Measurements from ENCODE around the gene BRCA2.

The BRCA2 gene

DNA sequence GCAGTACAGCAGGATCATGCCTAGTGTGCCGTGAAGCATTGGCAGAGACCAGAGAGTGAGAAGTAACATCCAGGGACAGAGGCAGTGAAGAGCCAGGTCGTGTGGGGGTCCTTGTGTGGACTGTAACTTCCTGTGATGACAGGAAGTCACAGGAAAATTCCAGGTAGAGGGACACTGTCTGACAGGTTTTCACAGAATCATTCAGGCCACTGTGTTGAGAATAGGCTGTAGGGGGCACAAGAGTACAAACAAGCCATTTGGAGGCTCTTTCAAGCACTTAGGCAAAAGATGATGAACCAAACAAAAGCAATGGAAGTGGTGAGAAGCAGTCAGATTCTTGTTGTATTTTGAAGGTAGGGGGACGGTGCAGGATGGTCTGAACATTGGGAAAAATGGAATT lies 66.2 kb downstream of the BRCA2 start:
- peak; percentile 30 for DNase-seq (ENCODE audit: low read depth)

DNA sequence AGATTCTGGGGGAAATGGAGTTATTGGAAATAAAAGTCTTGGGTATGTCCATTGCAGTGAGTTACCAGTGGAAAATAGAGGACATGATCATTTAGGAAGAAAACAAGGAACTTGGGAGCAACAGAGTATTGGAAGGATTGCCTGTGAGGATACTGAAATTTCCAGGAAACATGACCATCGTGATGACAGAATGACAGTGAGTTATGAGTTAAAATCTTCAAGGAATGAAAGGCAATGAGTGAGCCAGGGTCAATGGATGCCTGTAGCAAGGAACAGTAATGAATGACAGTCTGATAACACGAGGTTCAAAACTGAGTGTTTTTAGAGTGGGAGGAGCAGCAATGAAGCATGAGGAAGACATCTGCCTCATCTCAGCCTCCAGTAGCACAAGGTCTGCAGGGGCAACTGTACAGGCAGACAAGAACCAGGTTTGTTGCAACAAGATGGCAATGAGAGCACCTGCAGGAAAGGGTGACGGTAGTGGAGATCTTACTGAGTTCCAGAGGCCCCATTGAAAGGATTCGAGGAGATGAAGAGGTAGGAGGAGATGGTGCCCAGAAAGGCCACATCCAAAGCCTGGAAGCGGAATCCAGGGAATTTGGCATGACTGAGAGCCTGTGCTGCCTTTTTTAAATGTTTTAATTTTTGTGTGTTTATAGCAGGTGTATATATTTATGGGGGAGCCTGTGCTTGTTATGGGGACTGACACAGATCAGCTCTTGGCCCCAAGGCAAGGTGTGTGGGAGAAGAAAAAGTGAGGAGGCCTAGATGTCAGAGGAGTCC lies 68.7 kb downstream of the BRCA2 start:
- no peak for DNase-seq (ENCODE audit: low read depth)

DNA sequence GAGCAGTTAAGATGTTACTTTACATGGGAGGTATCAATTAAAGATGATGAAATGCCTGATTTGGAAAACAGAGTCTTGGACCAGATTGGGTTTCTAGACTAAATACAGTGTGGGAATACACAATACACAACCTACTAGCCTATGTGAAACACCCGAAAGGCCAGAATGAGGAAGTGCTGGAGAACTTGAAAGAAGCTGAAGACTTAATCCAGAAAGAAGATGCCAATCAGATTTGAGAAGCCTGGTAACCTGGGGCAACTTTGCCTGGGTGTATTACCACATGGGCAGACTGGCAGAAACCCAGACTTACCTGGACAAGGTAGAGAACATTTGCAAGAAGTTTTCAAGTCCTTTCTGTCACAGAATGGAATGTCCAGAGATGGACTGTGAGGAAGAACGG lies 69.4 kb downstream of the BRCA2 start:
- DNase-seq (ENCODE audit: low read depth) = no peak

- no peak for DNase-seq (ENCODE audit: low read depth)
Observed at GRCh38 chr13:32385410-32385809, 70.1 kb downstream of the BRCA2 start.

GRCh38 chr13:32390048-32390447 lies 74.7 kb downstream of the BRCA2 start:
- DNase-seq (ENCODE audit: low read depth) = no peak

DNA sequence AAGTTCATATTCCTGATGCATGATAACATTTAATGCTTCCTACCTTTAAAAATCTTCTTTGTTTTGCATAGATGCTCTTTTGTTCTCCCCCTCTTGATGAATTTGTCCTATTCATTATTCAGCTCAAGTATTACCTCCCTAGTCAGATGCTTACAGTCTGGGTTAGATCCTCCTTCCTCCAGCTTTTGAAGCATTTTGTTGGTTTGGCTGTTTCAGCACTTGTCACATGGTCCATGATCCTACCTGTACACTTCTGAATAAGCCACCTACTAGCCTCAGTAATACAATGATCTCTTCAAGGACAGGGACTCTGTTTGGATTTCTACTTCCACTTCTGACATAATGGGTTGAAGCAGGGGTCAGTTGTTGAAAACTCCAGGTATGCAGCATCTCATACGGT lies 75.2 kb downstream of the BRCA2 start:
- DNase-seq (ENCODE audit: low read depth) = no peak

DNA sequence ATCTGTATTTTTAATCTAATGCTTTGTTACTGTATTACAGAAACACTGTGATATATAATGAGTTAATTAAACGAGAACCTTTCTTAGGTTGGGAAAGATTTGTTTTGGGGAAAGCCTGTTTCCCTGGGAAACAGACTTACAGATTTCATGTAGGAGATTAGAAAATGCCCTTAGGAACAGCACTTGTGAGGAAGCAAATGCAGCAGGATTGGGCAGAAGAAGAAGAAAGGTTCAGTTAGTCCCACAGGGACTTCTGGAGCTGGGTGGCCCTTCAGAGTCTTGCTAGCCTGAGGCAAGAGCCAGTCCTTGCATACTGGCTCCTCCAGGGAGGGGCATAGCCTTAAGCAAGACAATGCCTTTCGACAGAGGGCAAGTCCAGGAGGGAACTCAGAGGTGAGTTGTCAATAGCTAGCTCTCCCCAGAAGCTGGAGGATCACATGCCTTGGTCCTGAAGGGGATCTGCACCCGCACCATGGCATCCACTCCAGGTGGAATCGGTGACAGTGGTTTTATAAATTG lies 75.9 kb downstream of the BRCA2 start:
- DNase-seq (ENCODE audit: low read depth) = no peak

DNA sequence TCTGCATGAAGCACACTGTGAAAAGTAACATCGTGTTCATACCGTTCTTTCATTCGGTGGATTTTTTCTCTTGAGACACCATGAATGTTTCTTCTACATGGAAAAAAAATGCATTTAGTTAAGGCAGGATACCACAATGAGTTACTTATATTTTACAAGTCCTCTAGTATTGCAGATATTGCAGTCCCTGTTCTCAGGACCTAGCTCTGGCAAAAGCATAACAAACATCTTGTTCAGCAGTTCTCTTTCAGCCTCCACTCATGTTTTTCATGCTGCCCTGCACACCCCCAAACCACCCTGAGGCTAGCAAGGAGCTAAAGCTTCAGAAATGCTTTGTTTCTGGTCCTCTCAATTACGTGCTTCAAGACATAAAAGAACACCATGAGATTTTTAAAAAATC lies 87.8 kb downstream of the BRCA2 start:
- no peak for DNase-seq (ENCODE audit: low read depth)

- no peak for DNase-seq (ENCODE audit: low read depth)
Observed at GRCh38 chr13:32407854-32408253, 92.5 kb downstream of the BRCA2 start.

DNA sequence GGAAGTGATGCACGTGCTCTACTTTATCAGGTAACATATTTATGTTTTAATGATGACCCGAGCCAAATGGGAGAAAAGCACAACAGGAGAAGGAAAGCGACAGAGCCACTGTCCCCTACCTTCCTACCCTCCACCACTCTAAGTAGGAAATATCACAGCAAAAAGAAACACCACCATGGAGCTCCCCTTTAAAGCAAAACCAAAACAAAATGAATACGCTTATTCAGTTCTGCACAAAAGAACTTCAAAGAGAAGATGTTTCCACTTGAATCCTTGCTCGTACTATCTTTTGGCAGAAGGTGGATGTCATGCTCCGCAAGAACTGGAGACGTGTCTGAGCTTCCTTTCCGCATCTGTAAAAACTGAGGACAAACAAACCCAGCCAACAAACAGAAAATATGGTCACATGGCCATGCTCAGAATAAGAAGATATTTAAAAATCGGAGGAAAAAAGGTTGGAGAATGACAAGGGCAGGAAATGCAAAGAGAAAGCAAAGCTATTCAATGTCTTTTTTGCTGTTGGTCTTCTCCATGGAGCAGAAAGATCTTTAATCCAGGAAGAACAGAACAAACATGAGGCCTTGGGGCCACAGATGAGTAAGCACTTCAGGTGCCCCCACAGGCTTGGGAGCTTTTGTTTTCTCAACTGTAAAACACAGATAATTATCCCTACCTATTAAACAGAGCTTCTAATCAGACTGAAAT lies 93.1 kb downstream of the BRCA2 start:
- DNase-seq (ENCODE audit: low read depth) = no peak

DNA sequence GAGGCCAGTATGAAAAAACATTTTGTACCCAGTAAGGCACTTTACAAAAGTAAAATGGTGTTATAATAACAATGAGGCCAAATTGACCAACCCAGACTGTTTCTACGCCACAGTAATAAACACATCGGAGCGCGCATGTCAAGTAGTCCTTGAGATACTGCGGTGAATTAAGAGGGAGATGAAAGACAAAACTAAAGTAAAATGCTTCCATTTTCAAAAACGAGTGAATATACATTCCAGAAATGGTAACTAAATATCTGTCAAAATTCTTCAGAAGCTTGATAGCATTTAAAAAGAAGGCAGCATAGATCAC lies 93.6 kb downstream of the BRCA2 start:
- no peak for DNase-seq (ENCODE audit: low read depth)

DNA sequence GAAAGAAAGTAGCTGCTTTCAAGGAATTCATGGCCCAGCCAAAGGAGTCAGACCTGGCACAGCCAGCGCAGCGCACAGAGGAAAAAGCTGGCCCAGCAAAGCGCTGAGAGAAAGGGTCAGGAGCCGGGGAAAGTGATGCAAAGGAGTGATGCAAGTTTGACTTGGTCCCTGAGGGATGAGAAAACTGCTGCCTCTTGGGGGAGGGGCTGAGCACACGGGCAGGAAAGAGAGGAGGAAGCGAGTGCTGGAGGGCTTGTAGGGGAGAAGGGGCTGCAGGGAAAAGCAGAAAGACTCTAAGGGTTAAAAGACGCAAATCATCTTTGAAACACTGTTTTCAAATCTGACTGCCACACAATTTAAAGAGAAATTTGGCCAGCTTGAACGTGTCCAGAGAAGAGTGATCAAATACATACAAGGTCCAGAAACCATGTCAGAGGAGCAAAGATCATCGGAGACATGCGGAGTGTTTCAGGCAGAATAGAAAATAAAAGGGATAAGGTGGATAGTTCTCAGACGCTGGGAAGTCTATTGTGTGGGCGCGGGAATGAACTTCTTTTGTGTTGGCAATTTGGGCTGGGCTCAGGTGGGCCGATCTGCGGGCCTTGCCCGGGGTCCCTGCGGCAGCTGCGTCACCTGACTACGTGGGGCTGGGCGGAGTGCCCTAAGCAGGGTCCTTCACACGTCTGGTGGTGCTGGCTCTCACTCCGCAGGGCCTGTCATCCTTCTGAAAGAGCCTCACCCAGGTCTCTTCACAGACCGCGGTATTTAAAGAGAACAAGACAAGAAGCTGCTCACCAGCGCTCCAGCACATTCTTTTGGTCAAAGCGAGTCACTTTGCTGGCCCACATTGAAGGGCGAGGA lies 94.5 kb downstream of the BRCA2 start:
- DNase-seq (ENCODE audit: low read depth) = peak; percentile 54

GRCh38 chr13:32413284-32413683 lies 98.0 kb downstream of the BRCA2 start:
- no peak for DNase-seq (ENCODE audit: low read depth)

DNA sequence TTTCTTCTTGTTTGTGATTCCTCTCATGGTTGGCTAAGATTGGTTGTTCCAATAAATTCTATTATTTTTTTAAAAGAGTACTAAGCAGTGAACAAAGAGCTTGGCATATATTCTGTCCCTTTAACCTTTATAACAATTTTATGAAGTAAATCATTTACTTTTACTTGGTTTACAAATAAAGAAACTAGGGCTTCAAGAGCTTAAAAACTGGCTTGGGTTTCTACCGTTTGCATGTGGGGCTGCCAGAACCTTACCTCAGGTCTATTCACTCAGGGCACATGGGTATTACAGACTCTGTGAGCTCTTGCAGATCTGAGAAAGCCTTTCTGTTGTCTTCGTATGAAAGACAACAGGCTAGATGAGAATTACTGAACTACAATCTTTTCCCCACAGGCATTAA lies 99.3 kb downstream of the BRCA2 start:
- DNase-seq (ENCODE audit: low read depth) = no peak

- peak; percentile 26 for DNase-seq (ENCODE audit: low read depth)
Observed at GRCh38 chr13:32415019-32415418, 99.7 kb downstream of the BRCA2 start.

- DNase-seq (ENCODE audit: low read depth) = no peak
Observed at GRCh38 chr13:32417995-32418394, 102.7 kb downstream of the BRCA2 start.

- DNase-seq (ENCODE audit: low read depth) = no peak
Observed at GRCh38 chr13:32419862-32420261, 104.6 kb downstream of the BRCA2 start.

DNA sequence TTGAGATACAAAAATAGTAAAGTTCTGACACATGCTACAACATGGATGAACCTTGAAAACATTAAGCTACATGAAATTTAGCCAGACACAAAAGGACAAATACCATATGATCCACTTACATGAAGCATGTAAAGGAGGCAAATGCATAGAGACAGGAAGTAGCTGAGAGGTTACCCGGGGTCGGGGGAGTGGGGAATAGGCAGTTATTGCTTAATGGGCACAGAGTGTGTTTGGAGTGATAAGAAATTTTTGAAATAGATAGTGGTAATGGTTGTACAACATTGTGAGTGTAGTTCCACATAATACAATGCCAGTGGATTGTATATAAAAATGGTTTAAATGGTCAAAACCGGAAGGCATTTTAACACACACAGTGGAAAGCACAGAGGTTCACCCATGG lies 108.3 kb downstream of the BRCA2 start:
- DNase-seq (ENCODE audit: low read depth) = no peak

GRCh38 chr13:32425158-32425557 lies 109.8 kb downstream of the BRCA2 start:
- DNase-seq (ENCODE audit: low read depth) = no peak

GRCh38 chr13:32426191-32426989 lies 111.1 kb downstream of the BRCA2 start:
- peak; percentile 40 for DNase-seq (ENCODE audit: low read depth)

DNA sequence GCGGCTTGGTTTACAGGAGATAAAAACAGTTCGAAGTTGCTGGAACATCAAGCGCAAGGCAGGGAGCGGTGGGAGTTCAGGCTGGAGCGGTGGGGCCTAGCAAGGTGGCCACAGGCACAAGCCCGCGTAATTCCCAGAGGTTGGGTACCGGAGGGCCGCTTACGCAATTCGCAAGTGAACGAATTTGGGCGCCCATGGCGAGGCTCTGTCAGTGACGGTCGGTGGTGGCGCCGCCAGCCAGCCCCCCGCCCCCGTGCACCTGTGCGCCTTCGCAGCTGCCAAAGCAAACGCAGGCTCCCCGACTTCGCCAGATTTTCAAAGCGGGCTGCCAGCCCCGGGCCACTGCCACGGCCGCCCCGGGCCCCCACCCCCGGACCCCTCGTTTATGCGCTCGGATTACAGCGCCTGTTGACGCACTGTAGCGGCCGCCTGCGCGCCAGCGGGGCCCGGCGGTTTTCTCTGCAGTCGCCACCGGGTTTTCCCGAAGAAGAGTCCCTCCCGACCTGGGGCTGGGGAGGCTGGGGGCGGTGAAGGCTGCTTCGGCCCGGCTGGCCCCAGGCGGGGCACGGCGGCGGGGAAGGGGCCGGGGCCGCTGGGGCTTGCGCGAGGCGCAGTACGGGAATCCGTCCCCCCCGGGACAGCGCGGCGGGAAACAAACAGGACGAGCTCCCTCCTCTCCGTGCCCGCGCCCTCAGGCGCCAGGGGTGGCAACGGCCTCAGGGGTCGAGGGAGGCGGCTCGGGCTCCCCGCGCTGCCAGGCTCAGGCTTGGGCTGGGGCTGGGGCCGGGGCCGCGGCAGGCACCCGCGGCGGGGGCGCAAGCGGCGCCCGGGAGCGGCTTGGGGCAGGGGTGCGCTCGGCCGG lies 111.9 kb downstream of the BRCA2 start:
- DNase-seq (ENCODE audit: low read depth) = peak; percentile 19
